ENCODE measurements around the gene C2CD2.
"Not testable (repeated sequence)": the region's sequence is repeated elsewhere in the genome, so short reads cannot be mapped to it uniquely, and the experiment has no call there.

C2CD2 gene

GRCh38 chr21:41953831-41954653 lies at the start of gene C2CD2:
Gene C2CD2 (minus strand): TSS chr21:41954018. CDS start chr21:41953648, 370 bp downstream.
- DNase-seq, result no peak

- DNase-seq, result no peak
Measured at GRCh38 chr21:42003051-42003461, 49.2 kb upstream of the C2CD2 start.

GRCh38 chr21:42002421-42002958 lies 48.7 kb upstream of the C2CD2 start:
- no peak for DNase-seq

- no peak for DNase-seq
Measured at GRCh38 chr21:42001781-42002180, 48.0 kb upstream of the C2CD2 start.

GRCh38 chr21:42000908-42001307 lies 47.1 kb upstream of the C2CD2 start:
- no peak for DNase-seq

GRCh38 chr21:41997657-41998056 lies 43.8 kb upstream of the C2CD2 start:
- no peak for DNase-seq

- DNase-seq, result no peak
Measured at GRCh38 chr21:41995577-41995976, 41.8 kb upstream of the C2CD2 start.

- DNase-seq, result not testable (repeated sequence)
Measured at GRCh38 chr21:41994613-41995012, 40.8 kb upstream of the C2CD2 start.

GRCh38 chr21:41993744-41994143 lies 39.9 kb upstream of the C2CD2 start:
- DNase-seq, result no peak

GRCh38 chr21:41992576-41992975 lies 38.8 kb upstream of the C2CD2 start:
- DNase-seq, result no peak

GRCh38 chr21:41991659-41992058 lies 37.8 kb upstream of the C2CD2 start:
- DNase-seq, result no peak

GRCh38 chr21:41989698-41990097 lies 35.9 kb upstream of the C2CD2 start:
- no peak for DNase-seq

- no peak for DNase-seq
Measured at GRCh38 chr21:41987310-41987709, 33.5 kb upstream of the C2CD2 start.

- DNase-seq, result no peak
Measured at GRCh38 chr21:41985662-41986416, 32.0 kb upstream of the C2CD2 start.

GRCh38 chr21:41983229-41983628 lies 29.4 kb upstream of the C2CD2 start:
- DNase-seq, result no peak

- no peak for DNase-seq
Measured at GRCh38 chr21:41980561-41980960, 26.7 kb upstream of the C2CD2 start.

- no peak for DNase-seq
Measured at GRCh38 chr21:41979751-41980369, 26.0 kb upstream of the C2CD2 start.

GRCh38 chr21:41979335-41979734 lies 25.5 kb upstream of the C2CD2 start:
- no peak for DNase-seq

- no peak for DNase-seq
Measured at GRCh38 chr21:41977034-41977950, 23.5 kb upstream of the C2CD2 start.

- no peak for DNase-seq
Measured at GRCh38 chr21:41976611-41977010, 22.8 kb upstream of the C2CD2 start.

GRCh38 chr21:41975391-41976272 lies 21.8 kb upstream of the C2CD2 start:
- no peak for DNase-seq

GRCh38 chr21:41974752-41975053 lies 20.9 kb upstream of the C2CD2 start:
- DNase-seq, result no peak

Data from NCI-H2029 treated with DMSO at 0.1 percent for 48 hours (cell line).